Nephron (organoid): ENCODE measurements around the gene CT45A10.
"Not testable (repeated sequence)": the region's sequence is repeated elsewhere in the genome, so short reads cannot be mapped to it uniquely, and the experiment has no call there.

Source experiments
- H3K27ac Mint-ChIP-seq, 3 experiments: 2 replicates each; pipeline ENCODE4 v1.8.0; 2020; ENCODE audit warnings: mixed read lengths in 3 of 3, mild to moderate bottlenecking in 2 of 3, moderate library complexity in 1 of 3
- H3K27me3 Mint-ChIP-seq: 2 replicates; pipeline ENCODE4 v1.8.0; 2021; ENCODE audit warnings: low read depth, mild to moderate bottlenecking, moderate library complexity, mixed read lengths
- H3K36me3 Mint-ChIP-seq: 2 replicates; pipeline ENCODE4 v1.8.0; 2020; ENCODE audit warnings: low read depth, mixed read lengths
- H3K4me1 Mint-ChIP-seq: 2 replicates; pipeline ENCODE4 v1.8.0; 2020; ENCODE audit warnings: mixed read lengths
- H3K4me3 Mint-ChIP-seq, 3 experiments: 2 replicates each; pipeline ENCODE4 v1.8.0; 2020; ENCODE audit warnings: mild to moderate bottlenecking in 3 of 3, mixed read lengths in 3 of 3, moderate library complexity in 2 of 3
- H3K9me3 Mint-ChIP-seq: 2 replicates; pipeline ENCODE4 v1.8.0; 2020; ENCODE audit warnings: mixed read lengths
- CTCF ChIP-seq, 3 experiments: fragments of 200-600 bp; sonication (generic); IDR thresholded peaks; one replicate each; pipeline ENCODE4 v1.5.0; 2021; ENCODE audit warnings: antibody characterized with exemption in 3 of 3; ENCODE audit not compliant: unreplicated experiment in 3 of 3

Gene CT45A10

DNA sequence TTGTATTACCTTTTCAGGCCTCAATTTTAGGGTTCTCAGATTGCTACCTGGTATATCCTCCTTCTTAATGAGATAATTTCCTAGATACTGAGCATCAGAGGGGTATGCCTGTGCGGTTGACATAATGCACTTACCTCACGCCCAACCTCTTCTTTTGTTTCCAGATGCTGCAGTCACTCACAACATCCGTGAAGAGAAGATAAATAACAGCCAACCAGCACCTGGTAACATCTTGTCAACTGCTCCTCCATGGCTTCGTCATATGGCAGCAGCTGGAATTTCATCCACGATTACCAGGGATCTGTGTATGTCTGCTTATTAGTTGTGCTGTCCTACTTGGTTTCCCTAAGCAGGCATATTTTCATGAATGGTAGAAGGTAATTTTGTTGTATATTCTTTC lies 17.0 kb upstream of the CT45A10 start:
- TF ChIP-seq CTCF (IDR thresholded peaks at IDR 0.05; ENCODE audit: unreplicated experiment in 3 of 3): no peak
- H3K9me3 Mint-ChIP-seq: peaks cover 16% of the 10 kb centered on the region
- H3K36me3 Mint-ChIP-seq: no peaks in the 10 kb centered on the region
- no peak overlapping the region for H3K4me3 Mint-ChIP-seq
- H3K4me1 Mint-ChIP-seq: no peaks in the 10 kb centered on the region
- no peak overlapping the region for H3K27ac Mint-ChIP-seq
- no peaks in the 10 kb centered on the region for H3K27me3 Mint-ChIP-seq

- H3K4me1 Mint-ChIP-seq: no peaks in the 10 kb centered on the region
- H3K27ac Mint-ChIP-seq: no peak overlapping the region
- H3K36me3 Mint-ChIP-seq: no peaks in the 10 kb centered on the region
- H3K9me3 Mint-ChIP-seq: peaks cover 15% of the 10 kb centered on the region
- H3K4me3 Mint-ChIP-seq: no peak overlapping the region
- peaks cover 4% of the 10 kb centered on the region for H3K27me3 Mint-ChIP-seq
- TF ChIP-seq CTCF (IDR thresholded peaks at IDR 0.05; ENCODE audit: unreplicated experiment in 3 of 3): no peak
These were observed 463 bp downstream of the CT45A10 start for GRCh38 chrX:135892781-135893180.

GRCh38 chrX:135890087-135890585 lies 3.1 kb downstream of the CT45A10 start:
- Mint-ChIP-seq H3K4me1 (no peaks in the 10 kb centered on the region), H3K27me3 (peaks cover 4% of the 10 kb centered on the region), H3K4me3 (no peak overlapping the region), H3K9me3 (peaks cover 15% of the 10 kb centered on the region), H3K36me3 (no peaks in the 10 kb centered on the region), H3K27ac (no peak overlapping the region)
- no peak for TF ChIP-seq CTCF (IDR thresholded peaks at IDR 0.05; ENCODE audit: unreplicated experiment in 3 of 3)

GRCh38 chrX:135888976-135889375 lies 4.3 kb downstream of the CT45A10 start:
- H3K4me1 Mint-ChIP-seq, H3K27ac Mint-ChIP-seq, H3K4me3 Mint-ChIP-seq: not testable (repeated sequence)

DNA sequence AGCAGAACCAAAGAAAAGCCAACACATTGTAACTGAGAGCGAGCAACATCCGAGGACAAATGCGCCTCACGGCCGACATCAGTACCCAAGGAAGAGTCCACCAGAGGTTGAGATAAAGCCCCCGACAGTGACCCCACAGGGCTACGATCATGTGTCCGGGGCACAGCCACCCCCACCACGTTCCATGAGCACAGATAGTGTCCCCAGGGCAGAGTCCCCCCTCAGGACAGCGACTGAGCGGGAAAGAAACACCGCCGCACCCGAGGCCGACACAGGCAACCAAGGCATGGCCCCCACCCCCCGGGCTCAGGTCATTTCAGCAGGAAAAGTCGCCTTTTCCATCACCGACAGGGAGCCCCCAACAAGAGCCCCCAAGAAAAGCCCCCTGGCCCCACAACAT lies 5.0 kb downstream of the CT45A10 start:
- not testable (repeated sequence) for H3K27ac Mint-ChIP-seq, H3K36me3 Mint-ChIP-seq, H3K4me1 Mint-ChIP-seq, H3K4me3 Mint-ChIP-seq, H3K27me3 Mint-ChIP-seq
- H3K9me3 Mint-ChIP-seq: peaks cover 11% of the 10 kb centered on the region

More at GRCh38 chrX:135888976-135889375, 4.3 kb downstream of the CT45A10 start:
- peaks cover 11% of the 10 kb centered on the region for H3K9me3 Mint-ChIP-seq
- H3K36me3 Mint-ChIP-seq, H3K27me3 Mint-ChIP-seq: not testable (repeated sequence)

DNA sequence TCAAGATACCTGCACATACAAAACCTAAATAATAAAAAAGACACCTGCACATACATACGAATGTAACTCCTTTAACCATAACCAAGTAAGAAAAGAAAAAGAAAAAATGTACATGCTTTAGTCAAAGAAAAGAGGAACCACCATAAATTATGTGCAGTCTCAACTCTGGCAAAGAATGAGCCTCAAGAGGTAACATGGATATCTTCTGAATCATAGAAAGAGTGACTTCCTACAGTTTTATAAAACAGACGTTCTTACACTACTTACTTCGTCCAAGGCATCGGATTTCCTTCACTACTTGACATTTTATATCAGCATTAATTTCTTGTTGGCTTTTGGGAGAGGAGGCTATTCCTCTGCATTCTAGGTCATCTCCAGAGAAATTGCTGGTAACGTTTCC lies 10.5 kb downstream of the CT45A10 start:
- not testable (repeated sequence) for H3K27ac Mint-ChIP-seq, H3K9me3 Mint-ChIP-seq, H3K27me3 Mint-ChIP-seq, H3K4me3 Mint-ChIP-seq, H3K4me1 Mint-ChIP-seq, H3K36me3 Mint-ChIP-seq

DNA sequence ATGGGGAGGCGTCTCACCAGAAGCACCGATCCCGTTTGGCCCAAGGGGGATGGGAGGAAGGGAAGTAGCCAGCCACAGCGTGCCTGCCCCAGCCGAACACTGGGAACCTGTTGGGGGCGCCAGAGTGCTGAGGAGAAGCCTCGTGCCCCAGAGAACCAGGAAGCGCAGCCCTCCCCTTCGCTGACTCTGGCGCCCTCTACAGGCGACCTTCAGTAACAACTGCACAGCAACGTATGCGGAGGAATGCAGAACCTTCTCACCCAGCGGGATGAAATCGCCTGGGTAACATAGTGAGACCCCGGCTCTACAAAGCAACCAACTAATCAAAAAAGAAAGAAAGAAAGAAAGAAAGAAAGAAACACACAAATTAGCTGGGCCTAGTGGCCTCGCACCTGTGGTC lies 21.5 kb downstream of the CT45A10 start, which contains the start of gene CT45A9:
TSS of gene CT45A9 (minus strand) at position 101 of the 400 bp plus-strand sequence. CDS start 3,751 bp downstream, outside the sequence.
- H3K9me3 Mint-ChIP-seq, H3K4me1 Mint-ChIP-seq: not testable (repeated sequence)

GRCh38 chrX:135854438-135854837 lies 38.8 kb downstream of the CT45A10 start, which contains the start of gene CT45A8:
CT45A8 (minus strand) TSS chrX:135854538; CDS start chrX:135850783, 3,755 bp downstream.
- H3K4me3 Mint-ChIP-seq, H3K27me3 Mint-ChIP-seq, H3K27ac Mint-ChIP-seq, H3K36me3 Mint-ChIP-seq, H3K4me1 Mint-ChIP-seq, H3K9me3 Mint-ChIP-seq: not testable (repeated sequence)

More for the DNA sequence above, 21.5 kb downstream of the CT45A10 start, which contains the start of gene CT45A9:
- H3K36me3 Mint-ChIP-seq, H3K27me3 Mint-ChIP-seq, H3K4me3 Mint-ChIP-seq, H3K27ac Mint-ChIP-seq: not testable (repeated sequence)

DNA sequence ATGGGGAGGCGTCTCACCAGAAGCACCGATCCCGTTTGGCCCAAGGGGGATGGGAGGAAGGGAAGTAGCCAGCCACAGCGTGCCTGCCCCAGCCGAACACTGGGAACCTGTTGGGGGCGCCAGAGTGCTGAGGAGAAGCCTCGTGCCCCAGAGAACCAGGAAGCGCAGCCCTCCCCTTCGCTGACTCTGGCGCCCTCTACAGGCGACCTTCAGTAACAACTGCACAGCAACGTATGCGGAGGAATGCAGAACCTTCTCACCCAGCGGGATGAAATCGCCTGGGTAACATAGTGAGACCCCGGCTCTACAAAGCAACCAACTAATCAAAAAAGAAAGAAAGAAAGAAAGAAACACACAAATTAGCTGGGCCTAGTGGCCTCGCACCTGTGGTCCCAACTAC lies 56.1 kb downstream of the CT45A10 start, which contains the start of gene CT45A7:
TSS of gene CT45A7 (minus strand) at position 101 of the 400 bp plus-strand sequence. CDS start 3,747 bp downstream, outside the sequence.
- H3K36me3 Mint-ChIP-seq, H3K27ac Mint-ChIP-seq, H3K27me3 Mint-ChIP-seq, H3K4me3 Mint-ChIP-seq, H3K4me1 Mint-ChIP-seq, H3K9me3 Mint-ChIP-seq: not testable (repeated sequence)
